DOHH2 (cell line): Measurements from ENCODE around the gene GCNT4.

Source experiments
- H3F3A ChIP-seq: fragments of 200-600 bp; sonication (generic), shearing (Covaris generic); 2 replicates; pipeline ENCODE4 v1.6.0; 2016; ENCODE audit warnings: antibody characterized with exemption, mild to moderate bottlenecking; ENCODE audit not compliant: control insufficient read depth, insufficient read depth
- H3K27ac ChIP-seq: fragments of 200-600 bp; sonication (generic); 2 replicates; pipeline ENCODE4 v1.5.1; 2014; ENCODE audit warnings: low read depth, mild to moderate bottlenecking, low read length, moderate library complexity
- H3K27me3 ChIP-seq: fragments of 200-600 bp; sonication (generic); 2 replicates; pipeline ENCODE4 v1.6.1; 2014; ENCODE audit warnings: mild to moderate bottlenecking, low read length, mixed read lengths; ENCODE audit not compliant: control insufficient read depth
- H3K36me3 ChIP-seq: fragments of 200-600 bp; sonication (generic); 2 replicates; pipeline ENCODE4 v1.6.1; 2014; ENCODE audit warnings: mild to moderate bottlenecking, low read length, moderate library complexity, mixed read lengths; ENCODE audit not compliant: control insufficient read depth
- H3K4me1 ChIP-seq: fragments of 200-600 bp; sonication (generic); 2 replicates; pipeline ENCODE4 v1.6.1; 2014; ENCODE audit warnings: mild to moderate bottlenecking, low read length, mixed read lengths; ENCODE audit not compliant: control insufficient read depth
- H3K4me2 ChIP-seq: fragments of 200-600 bp; sonication (generic); 2 replicates; pipeline ENCODE4 v1.6.0; 2014; ENCODE audit warnings: mild to moderate bottlenecking, low read length, moderate library complexity
- H3K4me3 ChIP-seq: fragments of 200-600 bp; sonication (generic); 2 replicates; pipeline ENCODE4 v1.5.1; 2014; ENCODE audit warnings: mild to moderate bottlenecking, low read length, mixed read lengths
- H3K79me2 ChIP-seq: fragments of 200-600 bp; sonication (generic); 2 replicates; pipeline ENCODE4 v1.6.1; 2014; ENCODE audit warnings: mild to moderate bottlenecking, low read length, mixed read lengths; ENCODE audit not compliant: control insufficient read depth
- H3K9me2 ChIP-seq: fragments of 200-600 bp; sonication (generic); replicated peaks from 2 replicates; pipeline ENCODE4 v1.6.1; 2014; ENCODE audit warnings: mild to moderate bottlenecking, low read length, mixed read lengths; ENCODE audit not compliant: control insufficient read depth
- H3K9me3 ChIP-seq: fragments of 200-600 bp; sonication (generic); 2 replicates; pipeline ENCODE4 v1.6.1; 2014; ENCODE audit warnings: antibody characterized with exemption, low read length, mixed read lengths; ENCODE audit not compliant: control insufficient read depth, insufficient read depth
- H4K20me1 ChIP-seq: fragments of 200-600 bp; sonication (generic); 2 replicates; pipeline ENCODE4 v1.6.0; 2014; ENCODE audit warnings: low read depth, mild to moderate bottlenecking, antibody characterized with exemption, low read length, moderate library complexity; ENCODE audit not compliant: control insufficient read depth, insufficient read depth
- EZH2phosphoT487 ChIP-seq: fragments of 200-600 bp; sonication (generic); IDR thresholded peaks from 2 replicates; pipeline ENCODE4 v1.6.1; 2017; ENCODE audit warnings: borderline replicate concordance, mild to moderate bottlenecking, antibody characterized with exemption, low read length, moderate library complexity, mixed read lengths
- TF ChIP-seq, protein P1 (sequence below): fragments of 200-600 bp; sonication (generic); IDR thresholded peaks from one replicate; pipeline ENCODE4 v1.5.1; 2014; ENCODE audit warnings: antibody characterized with exemption, mild to moderate bottlenecking, low read depth, low read length; ENCODE audit not compliant: poor library complexity, severe bottlenecking

The GCNT4 gene

DNA sequence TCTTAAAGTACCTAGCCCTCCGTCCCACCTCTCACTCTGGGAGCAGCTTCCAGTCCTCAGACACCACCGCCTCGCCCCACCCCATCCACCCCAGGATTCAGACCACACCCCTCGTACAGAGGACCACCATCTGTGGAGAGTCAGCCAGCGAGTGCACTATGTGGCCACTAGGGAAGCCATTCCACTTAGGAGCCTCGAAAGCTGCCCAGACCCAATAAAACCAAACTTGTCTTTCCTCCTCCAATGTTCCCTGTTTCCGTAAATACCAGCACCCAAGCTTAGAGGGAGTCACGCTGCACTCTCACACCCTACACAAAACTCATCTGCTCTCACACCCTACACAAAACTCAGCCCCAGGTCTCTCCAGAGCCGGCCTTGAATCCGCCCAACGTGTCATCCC is 1.9 kb downstream of the GCNT4 start:
- H3K4me3 ChIP-seq, result no peak overlapping the region
- H3F3A ChIP-seq, result no peaks in the 10 kb centered on the region
- TF ChIP-seq, protein P1, sequence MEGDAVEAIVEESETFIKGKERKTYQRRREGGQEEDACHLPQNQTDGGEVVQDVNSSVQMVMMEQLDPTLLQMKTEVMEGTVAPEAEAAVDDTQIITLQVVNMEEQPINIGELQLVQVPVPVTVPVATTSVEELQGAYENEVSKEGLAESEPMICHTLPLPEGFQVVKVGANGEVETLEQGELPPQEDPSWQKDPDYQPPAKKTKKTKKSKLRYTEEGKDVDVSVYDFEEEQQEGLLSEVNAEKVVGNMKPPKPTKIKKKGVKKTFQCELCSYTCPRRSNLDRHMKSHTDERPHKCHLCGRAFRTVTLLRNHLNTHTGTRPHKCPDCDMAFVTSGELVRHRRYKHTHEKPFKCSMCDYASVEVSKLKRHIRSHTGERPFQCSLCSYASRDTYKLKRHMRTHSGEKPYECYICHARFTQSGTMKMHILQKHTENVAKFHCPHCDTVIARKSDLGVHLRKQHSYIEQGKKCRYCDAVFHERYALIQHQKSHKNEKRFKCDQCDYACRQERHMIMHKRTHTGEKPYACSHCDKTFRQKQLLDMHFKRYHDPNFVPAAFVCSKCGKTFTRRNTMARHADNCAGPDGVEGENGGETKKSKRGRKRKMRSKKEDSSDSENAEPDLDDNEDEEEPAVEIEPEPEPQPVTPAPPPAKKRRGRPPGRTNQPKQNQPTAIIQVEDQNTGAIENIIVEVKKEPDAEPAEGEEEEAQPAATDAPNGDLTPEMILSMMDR, result no peak
- TF ChIP-seq EZH2phosphoT487, result no peak
- no peaks in the 10 kb centered on the region for H3K79me2 ChIP-seq
- no peaks in the 10 kb centered on the region for H3K36me3 ChIP-seq
- peaks cover 10% of the 10 kb centered on the region; the same call in 1 of the 2 replicates for H3K27me3 ChIP-seq
- H3K27ac ChIP-seq, result no peak overlapping the region
- H3K9me3 ChIP-seq, result peaks cover 8% of the 10 kb centered on the region; the same call in 1 of the 2 replicates
- no peak overlapping the region for H3K4me2 ChIP-seq
- H3K9me2 ChIP-seq, result no peaks in the 10 kb centered on the region
- H4K20me1 ChIP-seq, result no peaks in the 10 kb centered on the region
- no peaks in the 10 kb centered on the region for H3K4me1 ChIP-seq

DNA sequence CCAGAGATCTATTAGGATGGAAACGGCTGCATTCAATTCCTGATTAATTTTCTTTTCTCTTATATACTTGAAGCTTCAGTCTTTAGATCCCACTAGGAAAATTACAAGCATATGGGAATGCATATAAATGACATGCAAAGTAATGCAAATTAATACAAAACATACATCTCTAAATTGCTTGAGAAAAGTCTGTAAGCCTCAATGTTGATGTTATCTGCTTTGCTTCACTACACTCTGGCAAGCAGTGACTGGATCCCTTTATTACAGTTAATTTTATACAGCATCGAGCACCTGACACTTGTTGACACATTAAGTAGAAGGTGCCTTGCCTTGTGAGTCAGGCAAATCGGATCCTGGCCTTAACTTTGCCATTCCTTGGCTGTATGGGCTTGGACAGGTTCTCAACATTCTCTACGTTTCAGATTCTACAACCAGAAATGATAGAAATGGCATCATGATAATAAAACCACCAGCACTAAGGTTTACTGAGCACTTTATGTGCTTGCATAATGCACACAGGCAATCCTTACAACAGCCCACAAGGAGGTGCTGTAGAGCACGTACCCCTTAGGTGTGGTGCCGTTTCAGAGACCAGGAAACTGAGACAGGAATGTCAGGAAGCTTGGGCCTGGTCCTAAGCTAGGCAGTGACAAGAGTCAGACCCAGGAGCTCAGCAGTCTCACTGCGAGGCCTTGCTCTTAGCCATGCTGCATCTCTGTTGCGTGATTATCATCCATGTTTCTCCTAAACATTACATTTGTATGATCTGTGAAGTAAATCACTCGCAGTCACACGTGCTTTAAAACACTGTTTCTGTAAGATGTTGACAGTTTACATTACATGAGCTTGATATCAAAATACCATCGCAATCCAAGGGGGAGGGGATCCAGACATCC is 2.7 kb downstream of the GCNT4 start:
- Histone ChIP-seq H3K4me2 (no peak overlapping the region), H3K27ac (no peak overlapping the region), H3F3A (no peaks in the 10 kb centered on the region), H3K9me3 (peaks cover 8% of the 10 kb centered on the region; the same call in 1 of the 2 replicates), H4K20me1 (no peaks in the 10 kb centered on the region), H3K36me3 (no peaks in the 10 kb centered on the region), H3K4me3 (no peak overlapping the region), H3K79me2 (no peaks in the 10 kb centered on the region), H3K27me3 (peaks cover 10% of the 10 kb centered on the region; the same call in 1 of the 2 replicates), H3K4me1 (no peaks in the 10 kb centered on the region), H3K9me2 (no peaks in the 10 kb centered on the region)
- TF ChIP-seq, protein P1, result peak; percentile 83
- no peak for TF ChIP-seq EZH2phosphoT487

DNA sequence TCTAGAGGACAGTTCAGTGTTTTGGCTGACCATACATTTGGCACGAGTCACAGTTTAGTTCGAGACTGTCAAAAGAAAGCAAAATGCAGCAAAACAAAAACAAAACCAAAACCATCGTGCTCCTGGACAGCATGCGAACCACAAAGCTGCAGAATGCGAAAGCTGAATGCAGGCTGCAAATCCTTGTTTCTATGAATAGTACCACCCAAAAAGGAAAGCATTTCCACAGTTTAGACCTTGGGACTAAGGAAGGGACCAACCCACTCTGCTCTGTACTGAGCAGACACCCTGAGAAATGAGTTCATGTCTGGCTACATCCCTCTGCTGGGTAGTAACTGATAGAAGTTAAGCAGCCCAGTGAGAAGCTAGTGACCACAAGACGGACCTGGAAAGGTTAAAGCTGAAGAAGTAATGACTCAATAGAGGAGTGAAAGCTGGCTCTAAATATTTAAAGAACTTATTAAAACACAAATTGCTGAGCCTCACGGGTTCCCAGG is 3.9 kb downstream of the GCNT4 start:
- H3K27me3 ChIP-seq, result peaks cover 15% of the 10 kb centered on the region; the same call in 1 of the 2 replicates
- H3K36me3 ChIP-seq, result no peaks in the 10 kb centered on the region
- H3K27ac ChIP-seq, result no peak overlapping the region
- no peaks in the 10 kb centered on the region for H4K20me1 ChIP-seq
- H3K4me3 ChIP-seq, result no peak overlapping the region
- H3K9me2 ChIP-seq, result no peaks in the 10 kb centered on the region
- no peak overlapping the region for H3K4me2 ChIP-seq
- no peaks in the 10 kb centered on the region for H3F3A ChIP-seq
- no peaks in the 10 kb centered on the region for H3K4me1 ChIP-seq
- peaks cover 3% of the 10 kb centered on the region; the same call in 1 of the 2 replicates for H3K9me3 ChIP-seq
- no peak for TF ChIP-seq EZH2phosphoT487
- TF ChIP-seq, protein P1, result no peak
- no peaks in the 10 kb centered on the region for H3K79me2 ChIP-seq
